VCaP (cell line): ENCODE results near the gene ST8SIA3.
"Not testable (repeated sequence)": the region's sequence is repeated elsewhere in the genome, so short reads cannot be mapped to it uniquely, and the experiment has no call there.

Experiments
- H3K27ac ChIP-seq: fragments of 450-650 bp; 2 replicates; pipeline ENCODE4 v1.5.1; 2017
- CTCF ChIP-seq: fragments of 450-650 bp; conservative IDR thresholded peaks from 2 replicates; pipeline ENCODE4 v1.5.1; 2017; ENCODE audit warnings: mild to moderate bottlenecking, moderate library complexity

The ST8SIA3 gene

GRCh38 chr18:57364460-57364859 lies 12.1 kb downstream of the ST8SIA3 start:
- TF ChIP-seq CTCF, result no peak
- no peak overlapping the region for H3K27ac ChIP-seq

GRCh38 chr18:57366528-57367081 lies 14.2 kb downstream of the ST8SIA3 start:
- TF ChIP-seq CTCF, result no peak
- no peak overlapping the region for H3K27ac ChIP-seq

GRCh38 chr18:57372444-57372843 lies 20.1 kb downstream of the ST8SIA3 start:
- TF ChIP-seq CTCF, result no peak
- H3K27ac ChIP-seq, result no peak overlapping the region

GRCh38 chr18:57373017-57373416 lies 20.7 kb downstream of the ST8SIA3 start:
- no peak for TF ChIP-seq CTCF
- H3K27ac ChIP-seq, result no peak overlapping the region

- no peak overlapping the region for H3K27ac ChIP-seq
- TF ChIP-seq CTCF, result no peak
Observed at GRCh38 chr18:57376503-57376902, 24.1 kb downstream of the ST8SIA3 start.

- H3K27ac ChIP-seq, result no peak overlapping the region
- TF ChIP-seq CTCF, result no peak
Observed at GRCh38 chr18:57389271-57389670, 36.9 kb downstream of the ST8SIA3 start.

GRCh38 chr18:57390044-57390443 lies 37.7 kb downstream of the ST8SIA3 start:
- H3K27ac ChIP-seq, result no peak overlapping the region
- no peak for TF ChIP-seq CTCF

GRCh38 chr18:57394749-57395148 lies 42.4 kb downstream of the ST8SIA3 start:
- H3K27ac ChIP-seq, result not testable (repeated sequence)

GRCh38 chr18:57396831-57397230 lies 44.5 kb downstream of the ST8SIA3 start:
- H3K27ac ChIP-seq, result not testable (repeated sequence)
